GM18907 (cell line): ENCODE data around the gene LY6G6C.

Experiments
- ATAC-seq: cut with Tn5 transposase; IDR thresholded peaks from one replicate; pipeline ENCODE4 v1.9.1; 2021; ENCODE audit warnings: mild to moderate bottlenecking, moderate library complexity; ENCODE audit not compliant: unreplicated experiment

LY6G6C gene

GRCh38 chr6:31721351-31722020 lies at the start of gene LY6G6C:
Gene LY6G6C (minus strand): TSS chr6:31721746. CDS start chr6:31721679, 67 bp downstream.
- ATAC-seq, result no peak

- no peak for ATAC-seq
Measured at GRCh38 chr6:31770860-31771259, 49.3 kb upstream of the LY6G6C start.

- ATAC-seq, result no peak
Measured at GRCh38 chr6:31769684-31770371, 48.3 kb upstream of the LY6G6C start.

GRCh38 chr6:31768363-31769257 lies 47.1 kb upstream of the LY6G6C start:
- ATAC-seq, result no peak

- no peak for ATAC-seq
Measured at GRCh38 chr6:31767096-31767645, 45.6 kb upstream of the LY6G6C start.

- no peak for ATAC-seq
Measured at GRCh38 chr6:31765910-31766794, 44.6 kb upstream of the LY6G6C start.

GRCh38 chr6:31765559-31765909 lies 44.0 kb upstream of the LY6G6C start:
- ATAC-seq, result no peak

GRCh38 chr6:31764198-31764597 lies 42.7 kb upstream of the LY6G6C start:
- ATAC-seq, result no peak

- ATAC-seq, result no peak
Measured at GRCh38 chr6:31763619-31763940, 42.0 kb upstream of the LY6G6C start.

- ATAC-seq, result no peak
Measured at GRCh38 chr6:31762878-31763618, 41.5 kb upstream of the LY6G6C start.

- ATAC-seq, result no peak
Measured at GRCh38 chr6:31762356-31762755, 40.8 kb upstream of the LY6G6C start, which contains the start of gene SAPCD1. Gene SAPCD1 (plus strand): TSS chr6:31762656. CDS start chr6:31763055, 399 bp downstream.

- no peak for ATAC-seq
Measured at GRCh38 chr6:31761343-31761742, 39.8 kb upstream of the LY6G6C start.

GRCh38 chr6:31760790-31761189 lies 39.2 kb upstream of the LY6G6C start:
- no peak for ATAC-seq

GRCh38 chr6:31758281-31758680 lies 36.7 kb upstream of the LY6G6C start:
- ATAC-seq, result no peak

- ATAC-seq, result no peak
Measured at GRCh38 chr6:31752739-31753319, 31.3 kb upstream of the LY6G6C start.

GRCh38 chr6:31750411-31751022 lies 29.0 kb upstream of the LY6G6C start:
- no peak for ATAC-seq

- ATAC-seq, result no peak
Measured at GRCh38 chr6:31749301-31750036, 27.9 kb upstream of the LY6G6C start.

- no peak for ATAC-seq
Measured at GRCh38 chr6:31744422-31744821, 22.9 kb upstream of the LY6G6C start.
